ENCODE results near the gene NMNAT3. TPM values are rescaled to one million over a fixed set of nuclear protein-coding genes. Genes with fewer than 3 reads are reported as not detected.

The NMNAT3 gene
- polyA plus RNA-seq, 1 of the 3 experiments (the other 2 are of a cell fraction), result not detected

DNA sequence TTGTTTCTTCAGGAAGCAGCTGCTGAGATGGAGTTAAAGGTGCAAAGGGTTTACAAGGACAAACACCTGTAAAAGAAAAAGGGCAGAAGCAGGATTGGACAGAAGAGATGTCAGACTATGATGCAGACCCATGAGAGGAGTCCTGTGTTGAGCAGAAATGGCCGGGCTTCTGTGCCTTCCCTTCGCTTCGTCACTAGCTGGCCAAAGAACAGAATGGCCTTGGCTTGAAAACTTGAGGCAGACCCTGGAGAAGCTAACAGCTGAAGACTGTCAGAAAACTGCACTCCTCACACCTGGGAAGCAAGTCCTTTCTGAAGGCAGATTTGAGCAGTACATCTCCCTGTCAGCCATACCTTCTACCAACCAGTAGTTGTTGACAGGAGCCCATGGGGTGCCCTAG is 8.4 kb upstream of the NMNAT3 start (continued):
- TF ChIP-seq FOXM1 (IDR thresholded peaks at IDR 0.05; ENCODE audit: low read depth), result no peak
- TF ChIP-seq, protein P1, sequence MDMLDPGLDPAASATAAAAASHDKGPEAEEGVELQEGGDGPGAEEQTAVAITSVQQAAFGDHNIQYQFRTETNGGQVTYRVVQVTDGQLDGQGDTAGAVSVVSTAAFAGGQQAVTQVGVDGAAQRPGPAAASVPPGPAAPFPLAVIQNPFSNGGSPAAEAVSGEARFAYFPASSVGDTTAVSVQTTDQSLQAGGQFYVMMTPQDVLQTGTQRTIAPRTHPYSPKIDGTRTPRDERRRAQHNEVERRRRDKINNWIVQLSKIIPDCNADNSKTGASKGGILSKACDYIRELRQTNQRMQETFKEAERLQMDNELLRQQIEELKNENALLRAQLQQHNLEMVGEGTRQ (IDR thresholded peaks at IDR 0.05; ENCODE audit: borderline replicate concordance, low read depth, low read length), result no peak
- TF ChIP-seq JUND (IDR thresholded peaks at IDR 0.05), result no peak
- no peak for TF ChIP-seq PBX3 (IDR thresholded peaks at IDR 0.05)

- no peaks in the 10 kb centered on the region for H3K9me3 ChIP-seq
- no peak overlapping the region for H3K27ac ChIP-seq (ENCODE audit: low read depth in 2 of 2, low read length in 1 of 2)
- no peaks in the 10 kb centered on the region for H3K9me2 ChIP-seq
- POLR2A ChIA-PET, result interaction anchor here (1.0 kb wide), 1 partner anchor 9 kb away, joined by 3 read pairs; no protein-coding TSS in a partner anchor
- CTCF ChIA-PET, result interaction anchor here (1.4 to 2.3 kb wide), 2 partner anchors 39 to 251 kb away, joined by 3 to 8 read pairs; no protein-coding TSS in a partner anchor
- H3K4me3 ChIP-seq (ENCODE audit: low read depth in 2 of 2, low read length in 1 of 2), result no peak overlapping the region
- TF ChIP-seq YY1 (IDR thresholded peaks at IDR 0.05; ENCODE audit: low read depth) (no peak), GABPA (IDR thresholded peaks at IDR 0.05; ENCODE audit: low read depth) (no peak), CHD2 (IDR thresholded peaks at IDR 0.05; ENCODE audit: low read length, partially characterized antibody) (no peak), SIN3A (IDR thresholded peaks at IDR 0.05; ENCODE audit: borderline replicate concordance, low read depth, low read length) (no peak), RFX5 (IDR thresholded peaks at IDR 0.05; ENCODE audit: low read length) (no peak), FOXJ3 (CRISPR knock-in tag; IDR thresholded peaks at IDR 0.05) (no peak), TEAD4 (IDR thresholded peaks at IDR 0.05; ENCODE audit: borderline replicate concordance, insufficient read depth) (no peak)
- H4K20me1 ChIP-seq (ENCODE audit: insufficient read depth), result no peaks in the 10 kb centered on the region
- peaks cover 0 to 16% of the 10 kb centered on the region in 2 experiments; a peak in 2 of 4 replicates for H3K4me1 ChIP-seq (ENCODE audit: control insufficient read depth in 1 of 2, insufficient read depth in 2 of 2, low read depth in 1 of 2, low read length in 1 of 2)
- no peaks in the 10 kb centered on the region for H3K36me3 ChIP-seq (replicated peaks in 1 of 2; ENCODE audit: control insufficient read depth in 1 of 2, insufficient read depth in 2 of 2, low read length in 1 of 2)
- no peaks in the 10 kb centered on the region for H3F3A ChIP-seq (replicated peaks; ENCODE audit: insufficient read depth)
- H3K79me2 ChIP-seq (ENCODE audit: insufficient read depth), result no peaks in the 10 kb centered on the region
- WGBS (ENCODE audit: low lambda C conversion rate), result 38% methylated on average over 5 of the region's 5 CpGs
- no peak overlapping the region for H2AFZ ChIP-seq (ENCODE audit: low read depth)
- no peak overlapping the region for H3K9ac ChIP-seq
- H3K27me3 ChIP-seq (ENCODE audit: insufficient read depth), result no peaks in the 10 kb centered on the region
- DNase-seq, result no peak
- H3K4me2 ChIP-seq, result no peak overlapping the region
Observed at GRCh38 chr3:139679220-139679775, 1.5 kb upstream of the NMNAT3 start.

DNA sequence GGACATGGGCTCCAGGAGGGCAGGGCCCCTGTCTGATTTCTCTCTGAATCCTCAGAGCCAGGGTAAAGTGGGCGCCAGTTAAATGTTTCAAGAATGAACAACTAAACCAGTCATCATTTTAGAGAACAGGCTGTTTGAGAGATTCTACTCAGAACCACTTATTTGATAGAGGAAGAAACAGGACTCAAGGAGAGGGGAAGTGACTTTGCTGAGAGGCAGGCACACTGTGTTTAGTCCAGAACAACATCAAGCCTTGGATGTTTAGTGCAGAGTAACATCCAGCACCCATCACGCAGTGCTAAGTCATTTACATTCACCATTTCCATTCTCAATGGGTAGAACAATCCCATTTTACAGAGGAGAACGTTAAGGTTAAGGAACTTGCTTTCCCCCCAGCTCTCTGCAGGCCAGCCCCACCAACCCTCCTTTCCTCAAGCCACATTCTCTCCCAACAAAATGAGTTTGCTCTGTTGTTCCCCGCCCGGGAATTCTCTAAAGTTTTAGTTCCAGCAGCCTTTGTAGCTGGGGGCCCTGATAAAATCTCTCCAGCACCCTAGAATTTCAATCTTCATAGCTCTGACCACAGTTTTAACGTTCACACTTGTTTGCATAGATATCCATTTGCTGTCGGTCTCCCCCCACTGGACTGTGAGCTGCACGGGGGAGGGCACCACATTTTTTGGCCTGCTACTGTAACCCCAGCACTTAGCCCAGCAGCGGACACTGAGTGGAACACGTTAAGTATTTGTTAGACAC is 962 bp downstream of the NMNAT3 start:
- Histone ChIP-seq H3K36me3 (replicated peaks in 1 of 2; ENCODE audit: control insufficient read depth in 1 of 2, insufficient read depth in 2 of 2, low read length in 1 of 2) (no peaks in the 10 kb centered on the region), H2AFZ (ENCODE audit: low read depth) (no peak overlapping the region), H3K27me3 (ENCODE audit: insufficient read depth) (no peaks in the 10 kb centered on the region), H3K4me3 (ENCODE audit: low read depth in 2 of 2, low read length in 1 of 2) (no peak overlapping the region), H4K20me1 (ENCODE audit: insufficient read depth) (no peaks in the 10 kb centered on the region), H3F3A (replicated peaks; ENCODE audit: insufficient read depth) (no peaks in the 10 kb centered on the region), H3K79me2 (ENCODE audit: insufficient read depth) (no peaks in the 10 kb centered on the region), H3K27ac (ENCODE audit: low read depth in 2 of 2, low read length in 1 of 2) (peak overlapping the region in 1 of 2 experiments; percentile 99; a peak in 1 of 4 replicates), H3K4me1 (ENCODE audit: control insufficient read depth in 1 of 2, insufficient read depth in 2 of 2, low read depth in 1 of 2, low read length in 1 of 2) (peaks cover 0 to 41% of the 10 kb centered on the region in 2 experiments; a peak in 2 of 4 replicates), H3K9ac (no peak overlapping the region), H3K4me2 (no peak overlapping the region), H3K9me3 (no peaks in the 10 kb centered on the region), H3K9me2 (no peaks in the 10 kb centered on the region)
- no peak for DNase-seq
- TF ChIP-seq JUND (IDR thresholded peaks at IDR 0.05) (no peak), RFX5 (IDR thresholded peaks at IDR 0.05; ENCODE audit: low read length) (no peak), MXI1 (IDR thresholded peaks at IDR 0.05; ENCODE audit: low read depth, low read length) (no peak)
- TF ChIP-seq, protein P1 (IDR thresholded peaks at IDR 0.05; ENCODE audit: borderline replicate concordance, low read depth, low read length), result no peak
- ChIA-PET CTCF (no interaction called here), POLR2A (no interaction called here)
- WGBS (ENCODE audit: low lambda C conversion rate), result 56% methylated on average over 10 of the region's 10 CpGs
